Ramos (cell line): ENCODE measurements around the gene BUD23.
"Not testable (repeated sequence)": the region's sequence is repeated elsewhere in the genome, so short reads cannot be mapped to it uniquely, and the experiment has no call there.

Experiments used
- in situ Hi-C: fragments of 300-500 bp; cut with MboI; formaldehyde crosslinking; loops from one replicate; pipeline ENCODE4 v1.14.3; 2022; ENCODE audit warnings: low sequenced_read_pairs; ENCODE audit not compliant: unreplicated experiment

The BUD23 gene, protein sequence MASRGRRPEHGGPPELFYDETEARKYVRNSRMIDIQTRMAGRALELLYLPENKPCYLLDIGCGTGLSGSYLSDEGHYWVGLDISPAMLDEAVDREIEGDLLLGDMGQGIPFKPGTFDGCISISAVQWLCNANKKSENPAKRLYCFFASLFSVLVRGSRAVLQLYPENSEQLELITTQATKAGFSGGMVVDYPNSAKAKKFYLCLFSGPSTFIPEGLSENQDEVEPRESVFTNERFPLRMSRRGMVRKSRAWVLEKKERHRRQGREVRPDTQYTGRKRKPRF

DNA sequence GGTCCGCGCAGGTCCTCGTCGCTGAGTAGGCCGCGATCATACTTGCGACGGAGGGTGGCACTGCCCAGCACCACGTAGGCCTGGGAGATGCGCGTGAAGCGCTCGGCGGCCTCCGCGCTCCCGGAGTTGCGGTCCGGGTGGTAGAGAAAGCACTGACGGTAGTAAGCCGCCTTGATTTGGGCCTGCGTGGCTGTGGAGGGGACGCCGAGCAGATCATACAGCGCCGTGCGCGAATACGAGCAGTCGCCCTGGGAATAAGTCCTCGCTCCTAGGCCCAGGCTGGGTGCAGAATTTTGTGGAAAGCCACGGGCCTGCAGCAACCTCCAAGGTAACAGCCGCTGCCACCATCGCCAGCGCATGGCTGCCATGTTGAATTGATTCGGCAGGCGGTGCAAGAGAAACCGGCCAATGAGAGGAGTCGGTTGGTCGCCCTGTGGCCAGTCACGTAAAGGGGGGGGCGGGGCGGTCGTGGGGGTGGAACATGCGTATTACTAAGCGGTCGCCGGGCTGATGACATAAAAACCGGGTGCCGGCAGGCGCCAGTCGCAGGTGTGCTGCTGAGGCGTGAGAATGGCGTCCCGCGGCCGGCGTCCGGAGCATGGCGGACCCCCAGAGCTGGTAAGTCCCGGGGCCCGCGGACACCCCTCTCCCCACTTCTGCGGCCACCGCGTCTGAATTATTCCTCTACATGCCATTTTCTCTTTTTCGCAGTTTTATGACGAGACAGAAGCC lies at the start of gene BUD23, which contains the start of gene DNAJC30:
Gene BUD23 (plus strand): TSS at position 542 of the 732 bp plus-strand sequence. CDS start 29 bp downstream, at position 571.
Gene DNAJC30 (minus strand): TSS at position 398 of the 732 bp plus-strand sequence. CDS start 30 bp downstream, at position 368.
- in situ Hi-C loops: no loop called here

DNA sequence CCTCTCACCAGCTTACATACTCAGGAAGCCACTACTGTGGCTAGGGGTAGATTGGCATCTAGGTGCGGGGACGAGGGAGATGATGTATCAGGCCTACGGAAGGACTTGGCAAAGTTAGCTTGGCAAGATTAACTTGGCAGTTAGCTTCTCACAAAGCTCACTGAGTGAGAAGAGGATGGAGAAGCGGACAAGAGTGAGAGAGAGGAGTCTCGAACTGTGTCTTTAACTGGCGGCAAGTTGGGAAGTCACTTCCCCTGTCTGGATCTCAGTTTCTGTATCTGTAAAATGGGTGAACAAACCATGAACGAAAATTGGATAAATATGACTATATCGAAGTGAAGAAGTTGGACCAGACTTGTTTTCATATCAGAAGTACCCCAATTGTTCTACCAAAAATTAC lies 49.6 kb upstream of the BUD23 start:
- in situ Hi-C loops: no loop called here

- in situ Hi-C loops: no loop called here
Measured at GRCh38 chr7:73635428-73636200, 47.8 kb upstream of the BUD23 start.

DNA sequence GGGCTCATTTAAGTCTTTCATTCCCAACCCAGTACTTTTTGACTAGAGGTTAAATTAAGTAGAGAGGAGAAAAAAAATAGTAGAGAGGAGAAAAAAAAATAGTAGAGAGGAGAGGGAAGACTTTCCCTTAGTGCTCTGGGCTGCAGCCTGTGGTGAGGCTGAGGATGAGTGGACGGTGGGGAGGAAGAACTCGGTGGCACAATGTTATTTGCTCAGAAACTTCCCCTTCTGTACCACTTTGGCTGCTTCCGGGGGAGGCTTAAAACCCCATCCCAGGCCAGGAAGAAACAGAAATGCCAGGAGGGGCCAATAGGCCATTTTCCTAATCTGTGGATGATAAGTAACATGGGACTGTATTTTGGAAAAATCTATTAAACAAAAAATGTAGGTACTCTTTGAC lies 44.5 kb upstream of the BUD23 start:
- in situ Hi-C loops: no loop called here

DNA sequence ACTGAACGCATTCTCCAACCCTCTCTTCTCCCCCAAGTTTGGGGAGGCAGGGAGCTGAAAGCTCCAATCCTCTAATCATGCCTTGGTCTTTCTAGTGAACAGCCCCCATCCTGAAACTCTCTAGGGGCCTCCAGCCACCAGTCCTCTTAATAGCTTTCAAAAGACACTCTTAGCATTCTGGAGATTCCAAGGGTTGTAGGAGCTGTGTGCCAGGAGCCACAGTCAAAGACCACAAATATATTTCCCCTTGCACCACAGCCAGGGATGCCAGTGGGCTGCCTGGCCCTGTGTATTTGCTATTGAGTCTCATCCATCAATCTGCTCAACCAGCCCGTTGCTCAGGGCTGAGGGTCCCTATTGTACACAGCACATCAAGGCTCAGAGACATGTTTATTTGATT lies 40.6 kb upstream of the BUD23 start:
- in situ Hi-C loops: no loop called here

DNA sequence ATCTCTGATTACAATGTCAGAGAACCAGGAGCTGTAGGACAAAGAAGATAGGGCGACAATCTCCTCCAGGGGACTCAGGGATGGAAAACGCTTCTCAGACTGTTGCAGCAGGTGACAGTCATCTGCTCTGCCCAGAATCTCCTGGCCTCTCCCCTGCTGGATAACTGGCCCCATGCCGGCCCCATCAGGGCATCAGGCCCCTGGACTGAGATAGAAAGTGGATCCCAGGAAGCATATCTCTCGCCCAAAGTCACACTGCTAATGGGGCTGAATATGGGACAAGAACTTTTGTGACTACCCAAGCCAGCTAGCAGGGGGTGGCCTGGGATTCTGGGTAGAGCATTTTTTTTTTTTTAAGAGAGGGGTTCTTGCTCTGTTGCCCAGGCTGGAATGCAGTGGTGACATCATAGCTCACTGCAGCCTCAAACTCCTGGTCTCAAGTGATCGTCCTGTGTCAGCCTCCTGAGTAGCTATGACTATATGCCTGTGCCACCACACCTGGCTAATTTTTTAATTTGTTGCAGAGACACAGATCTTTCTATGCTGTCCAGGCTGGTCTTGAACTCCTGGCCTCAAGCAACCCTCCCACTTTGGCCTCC lies 38.6 kb upstream of the BUD23 start:
- in situ Hi-C loops: no loop called here

DNA sequence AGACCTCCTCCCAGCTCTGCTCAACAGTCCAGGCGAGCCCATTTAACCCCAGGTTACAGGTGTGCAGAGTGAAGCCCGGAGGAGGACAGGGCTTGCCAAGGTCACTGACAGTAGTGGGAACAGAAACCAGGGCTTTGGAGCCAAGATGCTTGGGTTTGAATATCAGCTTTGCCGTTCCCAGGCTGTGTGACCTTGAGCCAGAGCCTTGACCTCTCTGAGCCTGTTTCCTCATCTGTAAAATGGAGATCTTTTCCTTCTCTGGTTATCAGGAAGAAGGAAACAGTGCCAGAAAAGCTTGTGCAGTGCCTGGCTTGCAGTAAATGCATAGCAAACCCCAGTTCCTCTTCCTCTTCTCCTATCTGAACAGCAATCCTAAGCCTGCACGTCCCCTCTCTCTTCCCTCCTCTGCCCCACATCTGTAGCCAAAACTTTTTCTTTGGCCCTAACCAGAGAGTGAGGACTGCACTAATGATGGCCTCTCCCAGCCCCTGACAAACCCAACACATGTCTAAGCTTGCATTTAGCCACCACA lies 37.7 kb upstream of the BUD23 start:
- in situ Hi-C loops: no loop called here

- in situ Hi-C loops: no loop called here
Measured at GRCh38 chr7:73646785-73647724, 36.3 kb upstream of the BUD23 start.

DNA sequence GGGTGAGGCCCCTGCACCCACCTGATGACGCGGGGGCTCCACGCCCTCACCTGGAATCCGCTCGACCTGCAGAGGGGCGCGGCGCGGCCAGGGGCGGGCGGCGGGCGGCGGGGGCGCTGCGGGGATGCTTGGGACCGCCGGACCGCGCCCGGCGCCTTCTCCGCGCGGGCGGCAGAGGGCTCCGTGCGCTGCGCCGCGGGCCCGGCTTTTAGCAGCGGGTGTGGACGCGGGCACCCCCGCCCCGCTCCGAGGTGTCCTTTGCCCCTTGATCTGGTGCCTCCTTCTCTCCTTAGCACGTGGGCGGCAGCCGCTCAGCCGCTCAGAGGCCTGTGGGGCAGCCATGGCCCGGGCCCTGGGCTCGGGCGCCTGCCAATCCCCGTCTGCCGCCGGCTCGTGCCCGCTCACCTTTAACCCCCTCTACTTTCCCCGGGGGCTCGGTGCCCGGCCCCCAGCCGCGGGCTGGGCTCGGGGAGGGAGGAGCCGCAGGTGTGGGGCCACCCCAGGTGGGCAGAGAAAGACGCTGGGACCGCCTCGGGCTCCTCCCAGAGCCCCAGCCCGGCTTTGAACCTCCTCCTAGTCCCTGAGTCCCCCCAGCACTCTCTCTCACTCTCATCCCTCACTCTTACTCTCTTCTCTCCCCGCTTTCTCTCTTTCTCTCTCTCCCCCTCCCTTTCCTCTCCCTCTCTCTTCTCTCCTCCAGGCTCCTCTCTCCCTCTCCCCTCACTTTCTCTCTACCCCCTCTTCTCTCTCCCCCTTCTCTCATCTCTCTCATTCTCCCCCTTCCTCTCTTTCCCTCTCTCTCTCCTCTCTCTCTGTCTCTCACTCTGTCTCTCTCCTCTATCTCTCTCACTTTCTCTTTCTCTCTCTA lies 35.4 kb upstream of the BUD23 start:
- in situ Hi-C loops: no loop called here

DNA sequence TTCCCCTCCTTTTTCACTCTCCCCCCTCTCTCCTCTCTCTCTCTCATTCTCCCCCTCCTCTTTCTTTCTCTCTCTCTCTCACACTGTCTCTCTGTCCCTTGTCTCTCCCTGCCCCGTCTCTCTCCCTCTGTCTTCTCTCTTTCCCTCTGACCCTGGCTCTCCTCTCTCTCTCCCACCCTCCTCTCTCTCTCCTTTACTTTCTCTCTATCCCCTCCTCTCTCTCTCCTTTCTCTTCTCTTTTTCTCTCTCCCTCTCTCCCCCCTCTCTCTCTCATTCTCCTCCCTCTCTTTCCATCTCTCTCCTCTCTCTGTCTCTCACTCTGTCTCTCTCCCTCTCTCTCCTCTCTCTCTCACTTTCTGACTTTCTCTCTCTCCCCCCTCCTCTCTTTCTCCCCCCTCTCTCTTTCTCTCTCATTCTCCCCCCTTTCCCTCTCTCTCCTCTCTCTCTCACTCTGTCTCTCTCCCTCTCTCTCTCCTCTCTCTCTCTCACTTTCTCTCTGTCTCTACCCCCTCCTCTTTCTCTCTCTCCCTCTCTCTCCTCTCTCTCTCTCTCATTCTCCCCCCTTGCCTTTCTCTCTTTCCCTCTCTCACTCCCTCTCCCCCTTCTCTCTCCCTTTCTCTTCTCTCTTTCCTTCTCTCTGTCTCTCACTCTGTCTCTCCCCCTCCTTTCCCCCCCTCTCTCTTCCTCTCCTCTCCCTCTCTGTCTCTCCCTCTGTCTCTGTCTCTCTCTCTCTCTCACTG lies 34.6 kb upstream of the BUD23 start:
- in situ Hi-C loops: no loop called here

GRCh38 chr7:73649576-73649975 lies 33.8 kb upstream of the BUD23 start:
- in situ Hi-C loops: no loop called here

DNA sequence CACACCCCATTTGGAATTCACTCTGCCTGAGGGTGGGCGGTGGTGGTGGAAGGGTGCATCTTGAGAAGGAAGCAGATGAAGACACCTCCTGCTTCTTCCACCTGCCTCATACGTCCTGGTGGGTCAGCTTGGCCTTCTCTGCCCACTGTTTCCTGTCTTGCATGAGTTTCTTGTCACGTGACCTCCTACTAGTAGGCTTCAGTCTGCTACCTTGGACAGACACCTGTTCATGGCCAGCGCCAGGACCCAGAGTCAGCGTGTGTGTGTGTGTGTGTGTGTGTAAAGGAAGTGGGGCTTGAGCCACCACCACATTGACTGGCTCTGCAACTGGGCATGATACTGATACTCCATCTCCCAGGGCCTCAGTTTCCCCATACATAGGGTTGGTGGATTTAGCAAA lies 32.9 kb upstream of the BUD23 start:
- in situ Hi-C loops: no loop called here

GRCh38 chr7:73652541-73652949 lies 30.9 kb upstream of the BUD23 start:
- in situ Hi-C loops: no loop called here

DNA sequence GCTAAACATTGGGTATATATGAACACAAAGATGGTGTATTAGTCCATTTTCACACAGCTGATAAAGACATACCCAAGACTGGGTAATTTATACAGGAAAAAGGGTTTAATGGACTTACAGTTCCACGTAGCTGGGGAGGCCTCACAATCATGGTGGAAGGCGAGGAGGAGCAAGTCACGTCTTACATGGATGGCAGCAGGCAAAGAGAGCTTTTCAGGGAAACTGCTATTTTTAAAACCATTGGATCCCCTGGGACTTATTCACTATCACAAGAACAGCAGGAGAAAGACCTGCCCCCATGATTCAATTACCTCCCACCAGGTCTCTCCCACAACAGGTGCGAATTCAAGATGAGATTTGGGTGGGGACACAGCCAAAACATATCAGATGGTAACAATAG lies 28.1 kb upstream of the BUD23 start:
- in situ Hi-C loops: not testable (repeated sequence)

DNA sequence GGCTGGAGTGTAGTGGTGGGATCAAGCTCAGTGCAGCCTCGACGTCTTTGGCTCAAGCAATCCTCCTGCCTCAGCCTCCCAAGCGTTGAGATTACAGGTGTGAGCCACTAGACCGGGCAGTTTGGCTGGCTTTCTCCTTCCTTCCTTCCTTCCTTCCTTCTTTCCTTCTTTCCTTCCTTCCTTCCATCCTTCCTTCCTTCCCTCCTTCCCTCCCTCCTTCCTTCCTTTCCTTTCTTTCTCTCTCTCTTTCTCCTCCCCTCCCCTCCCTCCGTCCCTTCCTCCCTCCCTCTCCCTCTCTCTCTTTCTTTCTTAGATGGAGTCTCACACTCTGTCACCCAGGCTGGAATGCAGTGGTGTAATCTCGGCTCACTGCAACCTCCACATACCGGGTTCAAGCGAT lies 23.4 kb upstream of the BUD23 start:
- in situ Hi-C loops: no loop called here

GRCh38 chr7:73660594-73660993 lies 22.8 kb upstream of the BUD23 start:
- in situ Hi-C loops: not testable (repeated sequence)

GRCh38 chr7:73663033-73663432 lies 20.4 kb upstream of the BUD23 start:
- in situ Hi-C loops: no loop called here
